Neural cell (in vitro differentiated cells): ENCODE results near the gene SOX5. TPM values are rescaled to one million over a fixed set of nuclear protein-coding genes. Genes with fewer than 3 reads are reported as not detected.
A peak's percentile ranks its signal among the peaks of the same experiment; 100 is the strongest.

Source experiments
- H2AFZ ChIP-seq: fragments of 200-600, 300-800 bp; sonication (generic), shearing (Covaris generic); 2 replicates; pipeline ENCODE4 v1.6.0; 2014; ENCODE audit warnings: low read depth, mild to moderate bottlenecking, antibody characterized with exemption, low read length, moderate library complexity
- H3F3A ChIP-seq: fragments of 200-600 bp; shearing (Covaris generic); 2 replicates; pipeline ENCODE4 v1.6.1; 2016; ENCODE audit warnings: mild to moderate bottlenecking, moderate library complexity, mixed read lengths, antibody characterized with exemption, low read length; ENCODE audit not compliant: insufficient read depth, poor library complexity, severe bottlenecking
- H3K27ac ChIP-seq: fragments of 200-600, 300-800 bp; sonication (generic), shearing (Covaris generic); 2 replicates; pipeline ENCODE4 v1.5.1; 2014; ENCODE audit warnings: mild to moderate bottlenecking, low read length, moderate library complexity
- H3K27me3 ChIP-seq: fragments of 300-800, 200-600 bp; sonication (generic), shearing (Covaris generic); 2 replicates; pipeline ENCODE4 v1.6.0; 2014; ENCODE audit warnings: mild to moderate bottlenecking, low read depth, low read length, moderate library complexity; ENCODE audit not compliant: insufficient read depth
- H3K36me3 ChIP-seq: fragments of 300-800, 200-600 bp; sonication (generic), shearing (Covaris generic); 2 replicates; pipeline ENCODE4 v1.5.1; 2014; ENCODE audit warnings: mild to moderate bottlenecking, antibody characterized with exemption, low read length, moderate library complexity; ENCODE audit not compliant: insufficient read depth
- H3K4me2 ChIP-seq: fragments of 300-800, 200-600 bp; sonication (generic), shearing (Covaris generic); 2 replicates; pipeline ENCODE4 v1.6.0; 2014; ENCODE audit warnings: mild to moderate bottlenecking, low read length
- H3K4me3 ChIP-seq: fragments of 300-800, 200-600 bp; sonication (generic), shearing (Covaris generic); 2 replicates; pipeline ENCODE4 v1.5.1; 2014; ENCODE audit warnings: mild to moderate bottlenecking, low read length, moderate library complexity
- H3K79me2 ChIP-seq: fragments of 200-600 bp; shearing (Covaris generic); replicated peaks from 2 replicates; pipeline ENCODE4 v1.6.0; 2014; ENCODE audit warnings: mild to moderate bottlenecking, low read length, moderate library complexity; ENCODE audit not compliant: insufficient read depth
- H3K9ac ChIP-seq: fragments of 300-800, 200-600 bp; sonication (generic), shearing (Covaris generic); 2 replicates; pipeline ENCODE4 v1.6.1; 2016; ENCODE audit warnings: mild to moderate bottlenecking, low read length, mixed read lengths
- H3K9me2 ChIP-seq: fragments of 200-600 bp; shearing (Covaris generic); 2 replicates; pipeline ENCODE4 v1.6.1; 2016; ENCODE audit warnings: mild to moderate bottlenecking, low read length, mixed read lengths; ENCODE audit not compliant: insufficient read depth
- H3K9me3 ChIP-seq: fragments of 200-600, 300-800 bp; sonication (generic), shearing (Covaris generic); 2 replicates; pipeline ENCODE4 v1.6.1; 2016; ENCODE audit warnings: mild to moderate bottlenecking, mixed run types, low read length, moderate library complexity, mixed read lengths
- H4K20me1 ChIP-seq: fragments of 200-600 bp; shearing (Covaris generic); 2 replicates; pipeline ENCODE4 v1.6.1; 2016; ENCODE audit warnings: mild to moderate bottlenecking, mixed run types; ENCODE audit not compliant: insufficient read depth
- CTCF ChIP-seq: fragments of 450-650 bp; IDR thresholded peaks from 2 replicates; pipeline ENCODE4 v1.5.1; 2014; ENCODE audit warnings: antibody characterized with exemption, mild to moderate bottlenecking, moderate library complexity; ENCODE audit not compliant: poor library complexity, severe bottlenecking
- EP300 ChIP-seq: fragments of 450-650 bp; conservative IDR thresholded peaks from 2 replicates; pipeline ENCODE4 v1.6.1; 2014; ENCODE audit warnings: antibody characterized with exemption, mild to moderate bottlenecking, moderate library complexity; ENCODE audit not compliant: poor library complexity, severe bottlenecking
- EZH2 ChIP-seq: fragments of 200-600, 300-800 bp; shearing (Covaris generic), sonication (generic); IDR thresholded peaks from 2 replicates; pipeline ENCODE4 v1.6.1; 2014; ENCODE audit warnings: antibody characterized with exemption, low read length, borderline replicate concordance, mild to moderate bottlenecking; ENCODE audit not compliant: insufficient read depth, poor library complexity, severe bottlenecking
- MXI1 ChIP-seq: fragments of 450-650 bp; conservative IDR thresholded peaks from 2 replicates; pipeline ENCODE4 v1.6.1; 2014; ENCODE audit warnings: antibody characterized with exemption, mild to moderate bottlenecking; ENCODE audit not compliant: poor library complexity, severe bottlenecking
- POLR2AphosphoS5 ChIP-seq: IDR thresholded peaks from 2 replicates; pipeline ENCODE4 v1.6.1; 2012
- RAD21 ChIP-seq: fragments of 450-650 bp; conservative IDR thresholded peaks from 2 replicates; pipeline ENCODE4 v1.6.1; 2014; ENCODE audit warnings: antibody characterized with exemption, mild to moderate bottlenecking, moderate library complexity
- SMC3 ChIP-seq: fragments of 450-650 bp; conservative IDR thresholded peaks from 2 replicates; pipeline ENCODE4 v1.6.1; 2014; ENCODE audit warnings: antibody characterized with exemption, mild to moderate bottlenecking, moderate library complexity; ENCODE audit not compliant: poor library complexity
- TAF1 ChIP-seq: IDR thresholded peaks from 2 replicates; pipeline ENCODE4 v1.6.1; 2012; ENCODE audit warnings: low read depth
- polyA plus RNA-seq: library from polyadenylated mRNA; depleted of rRNA; stranded (reverse); fragments of >200 nt; gene quantifications from 2 replicates; pipeline ENCODE4 v1.2.3, GENCODE V29; 2014
- TF ChIP-seq, protein P1 (sequence below): IDR thresholded peaks from 2 replicates; pipeline ENCODE4 v1.6.1; 2012; ENCODE audit warnings: borderline replicate concordance

SOX5 gene
- polyA plus RNA-seq, 1 donor from 2014 or later: 1.8 TPM

- Histone ChIP-seq H3K9ac (no peak overlapping the region), H3K36me3 (no peaks in the 10 kb centered on the region), H3K79me2 (no peaks in the 10 kb centered on the region), H3K9me2 (no peaks in the 10 kb centered on the region), H3F3A (no peaks in the 10 kb centered on the region), H2AFZ (no peak overlapping the region), H3K9me3 (no peaks in the 10 kb centered on the region), H3K4me3 (no peak overlapping the region), H4K20me1 (no peaks in the 10 kb centered on the region), H3K4me2 (no peak overlapping the region), H3K27me3 (no peaks in the 10 kb centered on the region), H3K27ac (no peak overlapping the region)
- TF ChIP-seq MXI1 (no peak), EZH2 (no peak), RAD21 (no peak), TAF1 (no peak), CTCF (no peak), POLR2AphosphoS5 (no peak), EP300 (no peak), SMC3 (no peak)
- TF ChIP-seq, protein P1, sequence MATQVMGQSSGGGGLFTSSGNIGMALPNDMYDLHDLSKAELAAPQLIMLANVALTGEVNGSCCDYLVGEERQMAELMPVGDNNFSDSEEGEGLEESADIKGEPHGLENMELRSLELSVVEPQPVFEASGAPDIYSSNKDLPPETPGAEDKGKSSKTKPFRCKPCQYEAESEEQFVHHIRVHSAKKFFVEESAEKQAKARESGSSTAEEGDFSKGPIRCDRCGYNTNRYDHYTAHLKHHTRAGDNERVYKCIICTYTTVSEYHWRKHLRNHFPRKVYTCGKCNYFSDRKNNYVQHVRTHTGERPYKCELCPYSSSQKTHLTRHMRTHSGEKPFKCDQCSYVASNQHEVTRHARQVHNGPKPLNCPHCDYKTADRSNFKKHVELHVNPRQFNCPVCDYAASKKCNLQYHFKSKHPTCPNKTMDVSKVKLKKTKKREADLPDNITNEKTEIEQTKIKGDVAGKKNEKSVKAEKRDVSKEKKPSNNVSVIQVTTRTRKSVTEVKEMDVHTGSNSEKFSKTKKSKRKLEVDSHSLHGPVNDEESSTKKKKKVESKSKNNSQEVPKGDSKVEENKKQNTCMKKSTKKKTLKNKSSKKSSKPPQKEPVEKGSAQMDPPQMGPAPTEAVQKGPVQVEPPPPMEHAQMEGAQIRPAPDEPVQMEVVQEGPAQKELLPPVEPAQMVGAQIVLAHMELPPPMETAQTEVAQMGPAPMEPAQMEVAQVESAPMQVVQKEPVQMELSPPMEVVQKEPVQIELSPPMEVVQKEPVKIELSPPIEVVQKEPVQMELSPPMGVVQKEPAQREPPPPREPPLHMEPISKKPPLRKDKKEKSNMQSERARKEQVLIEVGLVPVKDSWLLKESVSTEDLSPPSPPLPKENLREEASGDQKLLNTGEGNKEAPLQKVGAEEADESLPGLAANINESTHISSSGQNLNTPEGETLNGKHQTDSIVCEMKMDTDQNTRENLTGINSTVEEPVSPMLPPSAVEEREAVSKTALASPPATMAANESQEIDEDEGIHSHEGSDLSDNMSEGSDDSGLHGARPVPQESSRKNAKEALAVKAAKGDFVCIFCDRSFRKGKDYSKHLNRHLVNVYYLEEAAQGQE: no peak
Measured at GRCh38 chr12:23542187-23542586, 407.3 kb downstream of the SOX5 start.

DNA sequence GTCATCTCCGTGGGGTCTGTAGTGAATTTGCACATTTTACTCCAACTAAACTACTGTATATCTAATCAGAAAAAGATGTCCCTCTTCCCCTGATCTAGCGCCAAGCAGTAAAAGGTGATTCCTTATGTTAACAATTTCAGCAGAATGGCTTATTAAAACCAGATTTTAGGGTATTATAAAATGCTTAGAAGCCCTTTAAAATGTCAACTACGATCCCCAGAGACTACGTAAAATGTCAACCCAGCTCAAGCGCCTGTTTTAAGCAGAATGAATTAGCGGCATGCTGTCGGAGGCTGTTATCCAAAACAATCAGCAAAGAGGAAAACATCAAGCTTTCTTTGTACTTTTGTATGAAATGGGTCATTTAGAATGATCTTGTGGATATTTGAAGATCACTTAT, 408.9 kb downstream of the SOX5 start:
- H3K27me3 ChIP-seq: no peaks in the 10 kb centered on the region
- no peak overlapping the region for H3K27ac ChIP-seq
- H3K79me2 ChIP-seq: no peaks in the 10 kb centered on the region
- no peaks in the 10 kb centered on the region for H4K20me1 ChIP-seq
- H3K9me3 ChIP-seq: no peaks in the 10 kb centered on the region
- H3K36me3 ChIP-seq: no peaks in the 10 kb centered on the region
- no peaks in the 10 kb centered on the region for H3F3A ChIP-seq
- H3K4me3 ChIP-seq: no peak overlapping the region
- H3K9me2 ChIP-seq: no peaks in the 10 kb centered on the region
- TF ChIP-seq MXI1 (no peak), TAF1 (no peak), POLR2AphosphoS5 (peak; percentile 51)
- no peak overlapping the region for H3K4me2 ChIP-seq
- no peak overlapping the region for H3K9ac ChIP-seq
- H2AFZ ChIP-seq: no peak overlapping the region

GRCh38 chr12:23536293-23536692, 413.2 kb downstream of the SOX5 start:
- Histone ChIP-seq H3K4me3 (no peak overlapping the region), H3K9me3 (no peaks in the 10 kb centered on the region), H3F3A (no peaks in the 10 kb centered on the region), H3K9me2 (no peaks in the 10 kb centered on the region), H3K9ac (no peak overlapping the region), H3K27me3 (no peaks in the 10 kb centered on the region), H3K4me2 (no peak overlapping the region), H4K20me1 (no peaks in the 10 kb centered on the region), H3K27ac (no peak overlapping the region), H3K36me3 (no peaks in the 10 kb centered on the region), H3K79me2 (no peaks in the 10 kb centered on the region), H2AFZ (no peak overlapping the region)
- TF ChIP-seq EZH2 (no peak), POLR2AphosphoS5 (no peak), RAD21 (no peak), EP300 (no peak), SMC3 (no peak), CTCF (no peak), TAF1 (no peak), MXI1 (no peak)
- TF ChIP-seq, protein P1: no peak
